LNCaP clone FGC (cell line): Measurements from ENCODE around the gene TDRD1.

Source experiments
- DNase-seq: peaks from one replicate; pipeline ENCODE4 v3.0.0-alpha.2; 2011; ENCODE audit warnings: low read depth
- H3K4me3 ChIP-seq: 2 replicates; pipeline ENCODE4 v1.5.1; 2011; ENCODE audit warnings: mild to moderate bottlenecking, low read depth, low read length, control low read depth
- TF ChIP-seq, protein P1 (sequence below): IDR thresholded peaks from 2 replicates; pipeline ENCODE4 v1.5.1; 2012; ENCODE audit warnings: mild to moderate bottlenecking; ENCODE audit not compliant: control insufficient read depth, insufficient read depth; ENCODE audit errors: extremely low read depth

TDRD1 gene

DNA sequence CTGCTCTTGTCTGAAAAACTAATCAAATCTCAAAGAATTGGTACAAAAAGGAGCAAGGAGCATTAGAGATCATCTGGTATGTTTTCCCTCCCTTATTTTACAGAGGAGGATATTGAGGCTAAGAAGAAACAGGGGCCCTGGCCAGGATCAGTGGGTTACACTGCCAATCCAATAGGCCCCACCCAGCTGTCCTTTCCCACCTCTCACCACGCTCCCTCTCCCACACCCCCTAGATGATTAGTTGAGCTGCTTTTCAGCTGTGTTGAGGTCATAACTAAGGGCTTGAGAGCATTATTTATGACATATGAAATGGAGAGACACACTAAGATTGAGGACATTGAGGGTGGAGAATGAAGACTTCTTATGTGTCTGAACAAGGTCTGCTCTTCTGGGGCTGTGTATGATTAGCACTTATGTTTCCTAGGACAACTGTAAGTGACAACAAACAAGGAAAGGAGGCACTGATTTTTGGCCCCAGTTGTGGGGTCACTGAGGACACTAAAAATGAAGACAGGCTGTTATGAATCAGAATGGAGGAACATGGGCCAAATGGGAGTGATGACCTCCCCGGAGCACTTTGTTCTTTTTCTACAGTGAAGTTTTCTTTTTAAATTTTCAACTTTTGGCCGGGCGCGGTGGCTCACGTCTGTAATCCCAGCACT is 86.4 kb downstream of the TDRD1 start:
- no peak overlapping the region for H3K4me3 ChIP-seq
- TF ChIP-seq, protein P1, sequence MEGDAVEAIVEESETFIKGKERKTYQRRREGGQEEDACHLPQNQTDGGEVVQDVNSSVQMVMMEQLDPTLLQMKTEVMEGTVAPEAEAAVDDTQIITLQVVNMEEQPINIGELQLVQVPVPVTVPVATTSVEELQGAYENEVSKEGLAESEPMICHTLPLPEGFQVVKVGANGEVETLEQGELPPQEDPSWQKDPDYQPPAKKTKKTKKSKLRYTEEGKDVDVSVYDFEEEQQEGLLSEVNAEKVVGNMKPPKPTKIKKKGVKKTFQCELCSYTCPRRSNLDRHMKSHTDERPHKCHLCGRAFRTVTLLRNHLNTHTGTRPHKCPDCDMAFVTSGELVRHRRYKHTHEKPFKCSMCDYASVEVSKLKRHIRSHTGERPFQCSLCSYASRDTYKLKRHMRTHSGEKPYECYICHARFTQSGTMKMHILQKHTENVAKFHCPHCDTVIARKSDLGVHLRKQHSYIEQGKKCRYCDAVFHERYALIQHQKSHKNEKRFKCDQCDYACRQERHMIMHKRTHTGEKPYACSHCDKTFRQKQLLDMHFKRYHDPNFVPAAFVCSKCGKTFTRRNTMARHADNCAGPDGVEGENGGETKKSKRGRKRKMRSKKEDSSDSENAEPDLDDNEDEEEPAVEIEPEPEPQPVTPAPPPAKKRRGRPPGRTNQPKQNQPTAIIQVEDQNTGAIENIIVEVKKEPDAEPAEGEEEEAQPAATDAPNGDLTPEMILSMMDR = no peak
- DNase-seq = no peak

DNA sequence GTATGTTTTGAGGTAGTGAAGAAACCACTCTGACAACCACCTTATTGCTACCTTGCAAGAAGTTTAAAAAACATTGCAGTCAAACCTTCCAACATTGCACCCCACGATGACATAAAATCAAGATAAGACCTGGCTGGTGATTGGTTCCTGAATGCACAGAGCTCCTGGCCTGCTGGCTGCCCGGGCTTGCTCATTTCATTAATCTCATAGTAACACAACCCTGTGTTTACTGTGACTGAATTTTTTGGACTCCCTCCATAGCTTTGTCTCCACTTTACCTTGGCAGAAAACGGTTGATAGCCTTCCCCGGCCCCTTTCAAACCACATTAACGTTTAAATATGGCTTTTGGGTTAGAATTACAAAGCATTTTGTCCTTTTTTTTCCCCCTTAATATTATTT is 87.4 kb downstream of the TDRD1 start:
- H3K4me3 ChIP-seq = no peak overlapping the region
- TF ChIP-seq, protein P1 = no peak
- peak; percentile 96 for DNase-seq

DNA sequence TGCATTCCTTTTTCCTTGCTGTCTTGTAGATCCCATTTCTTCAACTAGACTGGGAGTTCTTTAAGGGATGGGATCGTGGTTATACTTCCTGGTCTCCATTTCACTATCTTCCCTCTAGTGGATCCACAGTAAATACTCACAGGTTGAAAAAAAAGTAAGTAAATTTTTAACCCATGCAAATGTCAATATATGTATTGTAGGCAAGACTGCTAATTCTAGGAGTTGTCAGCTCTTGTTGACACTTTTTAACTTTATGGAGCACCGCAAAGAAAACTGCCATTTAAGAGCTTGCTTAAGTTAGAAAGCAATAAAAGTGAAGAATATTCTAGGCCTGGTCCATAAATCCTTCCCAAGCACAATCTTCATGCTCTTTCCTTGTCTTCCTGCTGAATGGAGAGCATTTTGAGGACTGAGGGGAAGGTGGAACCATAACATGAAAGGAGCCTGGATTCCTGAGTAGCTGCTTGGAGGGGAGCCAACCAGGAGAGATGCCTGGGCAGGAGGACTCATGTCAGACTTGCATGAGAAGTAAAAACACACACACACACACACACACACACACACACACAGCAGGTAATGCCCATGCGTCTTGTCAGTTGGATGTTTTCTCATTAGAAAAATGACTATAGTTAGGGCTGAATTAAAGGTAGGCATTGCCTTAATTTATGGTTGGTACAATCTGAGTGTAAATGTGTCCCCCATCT is 92.1 kb downstream of the TDRD1 start:
- TF ChIP-seq, protein P1 = no peak
- peak; percentile 7 for DNase-seq
- no peak overlapping the region for H3K4me3 ChIP-seq

DNA sequence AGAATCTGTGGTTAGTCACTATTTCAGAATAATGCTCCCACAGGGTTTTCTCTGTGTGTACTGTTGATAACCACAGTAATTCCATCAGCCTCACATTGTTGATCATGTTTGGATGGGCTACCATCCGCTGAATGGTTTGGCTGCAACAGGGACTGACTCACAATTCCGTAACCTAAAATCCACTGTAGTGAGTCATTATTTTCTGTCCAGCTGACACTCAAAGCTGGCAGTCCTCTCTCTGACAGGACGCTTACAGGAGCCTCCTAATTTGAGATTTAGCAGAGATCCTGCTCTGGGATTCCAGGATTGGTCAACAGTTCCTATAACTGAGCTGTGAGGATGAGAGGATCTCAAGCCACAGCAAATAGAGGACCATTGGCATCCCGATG is 92.6 kb downstream of the TDRD1 start:
- TF ChIP-seq, protein P1 = no peak
- no peak overlapping the region for H3K4me3 ChIP-seq
- DNase-seq = no peak

DNA sequence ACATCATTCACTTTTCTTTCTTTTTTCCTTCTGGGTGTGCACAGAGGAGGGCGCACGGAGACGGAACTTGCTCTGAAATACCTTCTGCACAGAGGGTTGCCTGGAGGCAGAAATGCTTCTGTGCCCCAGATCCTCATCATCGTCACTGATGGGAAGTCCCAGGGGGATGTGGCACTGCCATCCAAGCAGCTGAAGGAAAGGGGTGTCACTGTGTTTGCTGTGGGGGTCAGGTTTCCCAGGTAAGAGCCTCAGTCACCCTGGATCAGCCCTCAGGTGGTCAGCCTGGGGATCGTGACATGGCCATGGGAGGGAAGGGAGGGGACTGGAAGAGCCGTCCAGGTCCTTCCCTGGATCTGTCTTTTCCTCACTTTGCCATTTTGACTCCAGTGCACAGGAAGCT is 93.5 kb downstream of the TDRD1 start:
- H3K4me3 ChIP-seq = no peak overlapping the region
- no peak for DNase-seq
- TF ChIP-seq, protein P1 = no peak

DNA sequence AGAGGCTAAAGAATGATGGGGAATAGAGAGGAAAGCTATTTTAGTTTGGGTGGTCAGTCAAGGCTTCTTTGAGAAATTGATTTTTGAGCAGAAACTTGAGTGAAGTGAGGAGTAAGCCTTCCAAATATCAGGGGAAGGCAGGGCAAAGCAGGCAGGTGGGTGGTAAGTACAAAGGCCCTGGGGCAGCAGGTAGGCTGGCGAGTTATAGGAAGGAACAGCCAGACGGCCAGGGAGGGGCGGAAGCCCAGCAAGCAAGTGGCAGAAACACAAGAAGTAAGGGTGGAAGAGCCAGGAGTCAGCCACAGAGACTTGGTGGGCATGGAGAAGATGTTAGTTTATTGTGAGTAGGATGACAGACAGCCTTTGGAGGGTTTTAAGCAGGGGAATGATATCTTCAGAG is 94.8 kb downstream of the TDRD1 start:
- DNase-seq = no peak
- H3K4me3 ChIP-seq = no peak overlapping the region
- TF ChIP-seq, protein P1 = no peak
